GM21576 (cell line): ENCODE measurements around the gene MED16.
"Not testable (repeated sequence)": the region's sequence is repeated elsewhere in the genome, so short reads cannot be mapped to it uniquely, and the experiment has no call there.

ENCODE experiments used
- ATAC-seq: cut with Tn5 transposase; IDR thresholded peaks from one replicate; pipeline ENCODE4 v1.9.1; 2021; ENCODE audit warnings: mild to moderate bottlenecking, moderate library complexity; ENCODE audit not compliant: unreplicated experiment

MED16 gene

GRCh38 chr19:840519-841206, 52.3 kb downstream of the MED16 start, which contains the start of gene PRTN3:
PRTN3 (plus strand) TSS chr19:840999; CDS start chr19:841009, 10 bp downstream.
- no peak for ATAC-seq

GRCh38 chr19:835210-835810, 57.7 kb downstream of the MED16 start:
- ATAC-seq, result no peak

- ATAC-seq, result no peak
These were observed 58.8 kb downstream of the MED16 start for GRCh38 chr19:834216-834615.

- no peak for ATAC-seq
These were observed 61.3 kb downstream of the MED16 start for GRCh38 chr19:831407-832369.

- ATAC-seq, result no peak
These were observed 63.7 kb downstream of the MED16 start for GRCh38 chr19:829129-829758.

GRCh38 chr19:827710-828321, 65.2 kb downstream of the MED16 start, which contains the start of gene AZU1:
AZU1 (plus strand) TSS chr19:827837; CDS start chr19:827847, 10 bp downstream.
- no peak for ATAC-seq

GRCh38 chr19:827314-827709, 65.7 kb downstream of the MED16 start:
- no peak for ATAC-seq

GRCh38 chr19:825897-826644, 66.9 kb downstream of the MED16 start:
- no peak for ATAC-seq

GRCh38 chr19:824885-825284, 68.1 kb downstream of the MED16 start:
- no peak for ATAC-seq

GRCh38 chr19:823565-824121, 69.3 kb downstream of the MED16 start:
- ATAC-seq, result no peak

GRCh38 chr19:821825-822503, 71.0 kb downstream of the MED16 start, which contains the start of gene PLPPR3:
PLPPR3 (minus strand) TSS chr19:821955; CDS start chr19:821559, 396 bp downstream.
- ATAC-seq, result no peak

- ATAC-seq, result no peak
These were observed 71.7 kb downstream of the MED16 start for GRCh38 chr19:821231-821824.

GRCh38 chr19:820212-820611, 72.8 kb downstream of the MED16 start:
- not testable (repeated sequence) for ATAC-seq
